ENCODE measurements around the gene IGFL2.
"Not testable (repeated sequence)": the region's sequence is repeated elsewhere in the genome, so short reads cannot be mapped to it uniquely, and the experiment has no call there.

Gene IGFL2

DNA sequence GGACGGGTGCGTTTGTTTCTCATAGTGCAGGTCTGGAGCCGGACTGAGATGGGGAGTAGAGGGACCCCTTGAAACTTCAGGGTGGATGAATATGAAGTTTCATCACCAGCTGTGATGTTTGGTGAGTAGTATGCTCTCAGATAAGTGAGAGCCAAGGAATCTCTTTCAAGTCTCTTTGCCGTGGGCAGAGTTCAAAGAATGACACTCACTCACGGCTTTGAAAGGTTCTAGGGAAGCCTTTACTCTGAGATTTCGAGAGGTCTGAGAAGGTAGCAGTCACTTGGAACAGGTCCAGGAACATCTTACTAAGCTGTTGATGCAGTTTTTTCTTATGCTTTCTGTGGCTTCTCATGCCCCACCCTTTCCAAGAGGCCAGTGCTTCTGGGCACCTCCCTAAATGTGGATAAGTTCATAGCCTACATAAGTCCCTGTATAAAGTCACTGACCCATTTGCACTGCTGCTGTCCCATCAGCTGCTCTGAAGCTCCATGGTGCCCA, at the start of gene IGFL2:
Gene IGFL2 (plus strand): TSS at position 448 of the 498 bp plus-strand sequence. CDS start 41 bp downstream, at position 489.
- no peak for DNase-seq

DNA sequence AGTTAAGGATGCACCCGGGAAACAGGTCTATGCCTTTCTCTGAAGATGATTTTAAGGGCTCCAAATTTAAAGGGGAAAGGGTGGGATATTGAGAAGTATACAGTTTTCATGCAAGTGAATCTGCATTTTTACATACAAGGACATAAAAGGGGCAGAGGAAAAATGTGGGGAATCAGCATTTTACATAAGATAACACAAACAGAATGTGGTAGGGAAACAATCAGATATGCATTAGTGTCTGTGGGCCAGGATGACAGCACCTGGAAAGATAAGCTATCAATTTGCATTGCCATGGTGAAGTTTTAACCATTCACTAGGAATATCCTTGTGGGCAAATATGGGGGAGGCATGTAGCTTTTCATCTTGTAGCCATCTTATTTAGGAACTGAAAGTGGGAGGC, 47.7 kb upstream of the IGFL2 start:
- no peak for DNase-seq

GRCh38 chr19:46101293-46101692, 46.7 kb upstream of the IGFL2 start:
- DNase-seq, result no peak

DNA sequence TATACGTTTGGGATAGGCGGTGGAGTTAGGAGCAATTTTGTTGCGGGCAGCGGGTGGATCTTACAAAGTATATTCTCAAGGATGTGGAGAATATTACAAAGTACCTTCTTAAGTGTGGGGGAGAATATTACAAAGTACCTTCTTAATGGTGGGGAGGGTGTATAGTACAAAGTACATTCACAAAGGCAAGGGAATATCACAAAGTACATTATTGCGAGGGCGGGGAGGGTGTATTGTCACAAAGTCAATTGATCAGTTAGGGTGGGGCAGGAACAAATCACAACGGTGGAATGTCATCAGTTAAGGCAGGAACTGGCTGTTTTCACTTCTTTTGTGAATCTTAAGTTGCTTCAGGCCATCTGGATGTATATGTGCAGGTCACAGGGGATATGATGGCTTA, 45.7 kb upstream of the IGFL2 start:
- DNase-seq, result not testable (repeated sequence)

DNA sequence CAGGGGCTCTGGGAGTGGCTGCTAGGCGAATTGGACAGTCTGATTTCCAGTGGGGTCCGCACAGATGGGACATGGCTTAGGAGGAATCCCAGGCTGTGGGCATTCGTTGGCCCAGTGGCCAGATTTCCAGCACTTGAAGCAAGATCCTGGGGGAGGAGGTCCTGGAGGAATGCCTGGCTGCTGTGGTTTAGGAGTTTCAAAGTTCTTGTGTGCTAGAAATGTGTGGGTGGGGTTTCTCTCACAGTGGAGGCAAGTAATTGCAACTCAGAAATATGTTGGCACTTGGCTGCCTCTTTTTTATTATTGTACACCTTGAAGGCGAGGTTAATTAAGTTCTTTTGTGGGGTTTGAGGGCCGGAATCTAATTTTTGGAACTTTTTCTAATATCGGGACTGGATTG, 40.7 kb upstream of the IGFL2 start:
- no peak for DNase-seq

- no peak for DNase-seq
Observed at GRCh38 chr19:46109876-46110275, 38.2 kb upstream of the IGFL2 start.

- DNase-seq, result no peak
Observed at GRCh38 chr19:46111376-46111775, 36.7 kb upstream of the IGFL2 start.

DNA sequence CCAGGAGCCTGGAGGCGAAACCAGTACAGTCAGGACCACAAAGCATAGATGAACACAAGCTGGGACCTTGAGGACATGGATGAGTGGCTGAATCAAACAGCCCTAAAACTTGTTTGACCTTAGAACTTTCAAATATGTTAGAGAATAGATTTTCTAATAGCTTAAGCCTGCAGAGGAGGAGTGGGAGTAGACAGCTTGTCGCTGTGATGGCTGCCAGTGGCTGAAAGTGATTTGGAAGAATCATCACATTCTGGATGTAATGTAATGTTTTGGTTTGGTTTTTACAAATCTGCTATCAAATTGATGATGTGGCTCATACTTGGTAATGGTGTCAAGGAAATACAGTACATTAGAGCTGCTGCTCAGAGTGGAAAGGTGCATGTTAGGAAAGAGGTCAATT, 35.5 kb upstream of the IGFL2 start:
- DNase-seq, result no peak

DNA sequence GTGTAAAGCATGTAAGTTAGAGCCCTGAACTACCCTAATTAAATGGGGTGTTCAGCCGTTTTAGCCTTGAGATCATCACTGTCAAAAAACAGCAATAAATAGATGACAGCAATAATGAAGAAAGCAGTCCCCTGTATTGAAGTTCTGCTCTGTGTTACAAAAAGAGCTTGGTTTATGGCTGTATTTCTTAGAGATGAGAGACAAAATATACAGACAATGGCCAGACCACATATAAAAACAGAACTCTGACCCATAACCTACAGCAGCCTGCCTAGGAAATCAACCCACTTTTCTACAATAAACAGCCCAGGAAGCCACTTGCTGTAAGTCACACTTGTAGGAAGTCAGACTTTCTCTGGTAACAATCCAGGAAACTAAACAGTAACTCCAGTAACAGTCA, 34.3 kb upstream of the IGFL2 start:
- DNase-seq, result no peak

DNA sequence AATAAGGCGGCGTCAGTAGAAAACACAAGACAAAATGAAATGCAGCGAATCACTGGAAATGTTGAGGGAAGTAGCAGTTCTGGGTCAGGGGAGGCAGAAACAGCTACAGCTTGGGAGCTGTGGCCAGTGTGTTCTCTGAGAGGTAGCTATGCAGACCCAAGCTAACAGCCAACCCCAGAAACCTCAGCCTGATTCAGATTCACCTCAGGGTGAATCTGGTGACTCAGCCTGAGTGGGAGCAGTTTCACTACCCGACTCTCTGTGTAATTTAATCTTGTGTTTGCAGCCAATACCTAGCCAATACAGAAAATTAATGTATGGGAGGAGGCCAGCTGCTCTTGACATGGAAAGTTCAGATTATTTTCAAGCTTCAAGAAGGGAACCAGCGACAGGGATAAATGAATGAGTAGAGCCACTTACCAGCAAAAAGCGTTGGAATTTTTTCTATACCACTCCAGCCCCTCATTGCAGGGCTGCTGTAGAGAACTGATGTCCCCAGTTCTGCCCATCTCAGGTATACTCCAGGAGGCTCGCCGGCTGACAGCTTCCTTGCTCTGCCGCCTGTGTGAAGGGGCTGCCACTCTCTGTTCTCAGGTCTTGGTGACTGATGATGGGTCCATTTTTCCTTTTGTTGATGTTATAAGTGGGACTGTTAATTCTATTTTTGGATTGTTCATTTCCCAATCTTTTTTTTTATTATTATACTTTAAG, 32.5 kb upstream of the IGFL2 start:
- DNase-seq, result no peak

DNA sequence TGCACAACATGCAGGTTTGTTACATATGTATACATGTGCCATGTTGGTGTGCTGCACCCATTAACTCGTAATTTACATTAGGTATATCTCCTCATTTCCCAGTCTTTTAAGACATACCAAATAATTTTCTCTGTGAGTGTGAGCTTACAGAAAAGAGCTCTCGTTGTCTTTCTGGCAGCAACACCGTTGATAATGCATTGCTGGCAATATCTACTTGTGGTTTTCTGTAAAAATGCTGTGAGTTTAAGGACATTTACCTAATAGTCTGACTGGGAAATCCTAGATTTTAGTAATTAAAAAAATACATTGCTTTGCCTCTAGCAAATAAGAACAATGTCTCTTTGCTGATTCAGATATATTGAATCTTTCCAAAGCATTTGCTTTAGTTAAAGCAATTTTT, 31.9 kb upstream of the IGFL2 start:
- no peak for DNase-seq

- DNase-seq, result no peak
Observed at GRCh38 chr19:46118136-46118535, 29.9 kb upstream of the IGFL2 start.

GRCh38 chr19:46124638-46125115, 23.4 kb upstream of the IGFL2 start, which contains the start of gene IGFL3:
TSS of gene IGFL3 (minus strand) at chr19:46124688. CDS start at chr19:46124649, 39 bp downstream.
- DNase-seq, result no peak

- no peak for DNase-seq
Observed at GRCh38 chr19:46125447-46125846, 22.6 kb upstream of the IGFL2 start.

DNA sequence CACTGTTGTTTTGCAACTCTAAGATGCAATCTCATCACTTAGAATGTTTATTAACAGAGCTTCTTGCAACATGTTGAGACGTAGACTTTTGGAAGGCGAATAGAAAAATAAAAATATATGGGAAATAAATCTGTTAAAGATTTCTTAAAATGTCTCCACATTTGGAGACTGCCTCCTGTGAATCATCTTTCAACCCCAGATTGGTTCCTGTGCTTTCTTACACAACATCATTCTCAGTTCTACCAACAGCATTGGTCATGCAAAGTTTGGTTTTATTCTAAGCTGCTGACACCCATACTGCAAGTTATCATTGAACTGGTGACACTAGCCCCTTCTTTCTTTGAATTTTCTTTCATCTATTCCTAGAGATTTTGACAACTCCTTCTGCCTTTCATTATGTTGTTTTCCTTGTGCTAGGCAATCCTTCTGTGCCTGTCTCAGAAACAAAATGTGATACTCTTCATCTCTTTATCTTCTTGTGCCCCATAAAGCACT, 21.9 kb upstream of the IGFL2 start:
- DNase-seq, result no peak

GRCh38 chr19:46131485-46132143, 16.4 kb upstream of the IGFL2 start:
- no peak for DNase-seq

- DNase-seq, result no peak
Observed at GRCh38 chr19:46132508-46133100, 15.4 kb upstream of the IGFL2 start.

DNA sequence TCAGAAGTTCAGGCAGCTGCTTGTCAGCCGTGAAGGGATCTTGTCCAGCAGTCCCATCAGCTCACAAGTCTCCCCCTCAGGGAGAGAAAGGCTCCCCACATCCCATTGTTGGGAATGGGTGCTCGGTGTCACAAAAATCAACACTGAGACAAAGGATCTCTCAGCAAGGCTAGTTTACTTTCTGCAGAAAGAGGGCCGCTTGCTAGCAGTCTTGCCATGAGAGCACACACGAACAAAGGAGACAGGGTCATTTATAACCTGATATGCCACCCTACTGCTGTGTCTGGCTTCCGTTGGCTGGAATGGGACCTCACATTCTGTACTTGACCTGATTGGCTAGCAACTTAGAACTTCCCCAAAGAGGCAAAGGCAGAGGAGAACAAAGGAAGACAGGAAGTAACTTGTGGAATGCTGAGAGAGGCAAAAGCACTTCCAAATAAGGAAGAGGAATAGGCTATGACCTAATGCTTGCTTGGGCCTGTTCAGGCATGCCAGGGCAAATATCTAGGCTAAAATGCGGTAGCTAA, 14.9 kb upstream of the IGFL2 start:
- no peak for DNase-seq

GRCh38 chr19:46133777-46134241, 14.2 kb upstream of the IGFL2 start:
- DNase-seq, result no peak

DNA sequence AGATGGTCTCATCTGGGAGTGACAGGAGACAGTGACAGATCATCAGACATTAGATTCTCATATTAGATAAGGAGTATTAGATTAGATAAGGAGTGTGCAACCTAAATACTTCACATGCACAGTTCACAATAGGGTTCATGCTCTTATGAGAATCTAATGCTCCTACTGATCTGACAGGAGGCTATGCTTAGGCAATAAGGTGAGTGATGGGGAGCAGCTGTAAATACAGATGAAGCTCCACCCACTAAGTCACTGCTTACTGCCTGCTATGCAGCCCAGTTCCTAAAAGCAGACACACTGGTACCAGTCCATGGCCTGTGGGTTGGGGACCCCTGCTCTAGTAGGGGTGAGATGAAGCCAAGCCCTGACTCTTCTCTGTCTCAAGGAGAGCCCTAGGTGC, 13.5 kb upstream of the IGFL2 start:
- no peak for DNase-seq

GRCh38 chr19:46137915-46138473, 10.0 kb upstream of the IGFL2 start:
- no peak for DNase-seq

GRCh38 chr19:46141421-46141820, 6.6 kb upstream of the IGFL2 start:
- no peak for DNase-seq

DNA sequence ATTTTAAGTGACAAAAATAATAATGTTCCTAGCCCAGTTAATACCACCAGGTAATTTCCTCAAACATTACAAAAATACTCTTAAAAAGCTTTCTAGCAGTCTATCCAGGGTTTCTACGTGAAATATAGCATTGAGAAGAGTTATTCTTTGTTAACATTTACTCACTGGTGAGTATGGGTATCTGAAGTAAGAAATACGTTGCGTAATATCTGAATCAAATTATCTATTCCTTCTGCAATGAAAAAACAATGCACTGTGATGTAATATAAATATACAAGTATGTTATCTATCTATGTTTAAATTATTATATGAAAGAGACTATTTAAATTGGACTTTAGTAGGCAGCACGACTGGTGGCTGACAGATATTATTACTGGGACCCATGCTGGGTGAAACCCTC, 5.7 kb upstream of the IGFL2 start:
- no peak for DNase-seq
